Peyer's patch (tissue), 4 donors: ENCODE results near the gene UBE2V1.

Experiments
- CTCF ChIP-seq, 6 experiments: fragments of 450-650 bp in 4 of 6; fragments of 200-600 bp in 2 of 6; sonication (generic) in 1 of 6; IDR thresholded peaks; one replicate each; pipeline ENCODE4 v1.5.1; 2017 to 2019; ENCODE audit warnings: antibody characterized with exemption in 6 of 6, mild to moderate bottlenecking in 3 of 6, moderate library complexity in 1 of 6
- POLR2A ChIP-seq, 2 donors: fragments of 450-650 bp; IDR thresholded peaks; one replicate each; pipeline ENCODE4 v1.5.1; 2017; ENCODE audit warnings: antibody characterized with exemption in 2 of 2, mild to moderate bottlenecking in 2 of 2, moderate library complexity in 2 of 2

- TF ChIP-seq CTCF (IDR thresholded peaks at IDR 0.05): no peak
- TF ChIP-seq POLR2A (IDR thresholded peaks at IDR 0.05): no peak
Observed at GRCh38 chr20:50039706-50040431, 73.1 kb downstream of the UBE2V1 start.
